GM21723 (cell line): ENCODE measurements around the gene DCTPP1.

Source experiments
- ATAC-seq: cut with Tn5 transposase; IDR thresholded peaks from one replicate; pipeline ENCODE4 v1.9.1; 2021; ENCODE audit warnings: mild to moderate bottlenecking, moderate library complexity; ENCODE audit not compliant: unreplicated experiment

DCTPP1 gene

DNA sequence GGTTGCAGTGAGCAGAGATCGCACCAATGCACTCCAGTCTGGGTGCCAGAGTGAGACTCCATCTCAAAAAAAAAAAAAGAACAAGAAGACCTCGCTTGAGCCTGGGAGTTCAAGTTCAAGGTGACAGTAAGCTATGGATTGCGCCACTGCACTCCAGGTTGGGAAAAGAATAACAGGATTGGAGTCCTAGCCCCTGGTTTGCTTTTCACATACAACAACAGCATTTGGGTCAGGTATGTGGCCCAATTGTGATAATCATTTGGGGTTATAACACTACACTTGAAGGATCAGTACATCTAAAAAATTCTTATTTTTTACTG, 19.2 kb upstream of the DCTPP1 start:
- no peak for ATAC-seq

DNA sequence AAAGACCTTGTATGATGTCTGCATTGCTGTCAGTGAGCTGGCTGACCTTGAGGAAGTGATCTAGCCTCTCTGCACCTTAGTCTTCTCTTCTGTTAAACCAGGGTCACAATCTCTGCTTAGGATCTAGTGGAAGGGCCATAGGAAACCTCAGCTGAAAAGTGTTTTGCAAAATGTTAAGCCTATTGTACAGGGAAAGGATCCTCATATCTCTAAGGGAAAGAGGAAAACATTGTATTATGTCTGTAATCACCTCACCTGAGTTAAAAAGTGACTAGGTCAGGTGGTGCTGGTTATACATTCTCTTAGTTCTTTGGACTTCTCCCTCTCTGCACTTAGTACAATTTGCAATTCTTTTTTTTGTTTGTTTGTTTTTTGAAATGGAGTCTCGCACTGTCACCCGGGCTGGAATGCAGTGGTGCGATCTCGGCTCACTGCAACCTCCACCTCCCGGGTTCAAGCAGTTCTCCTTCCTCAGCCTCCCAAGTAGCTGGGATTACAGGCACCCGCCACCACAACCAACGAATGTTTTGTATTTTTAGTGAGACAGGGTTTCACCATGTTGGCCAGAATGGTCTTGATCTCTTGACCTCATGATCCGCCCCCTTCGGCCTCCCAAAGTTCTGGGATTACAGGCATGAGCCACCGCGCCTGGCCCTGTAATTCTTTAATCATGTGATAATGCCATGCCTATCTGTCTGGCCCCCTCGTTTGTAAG, 17.8 kb upstream of the DCTPP1 start:
- no peak for ATAC-seq

DNA sequence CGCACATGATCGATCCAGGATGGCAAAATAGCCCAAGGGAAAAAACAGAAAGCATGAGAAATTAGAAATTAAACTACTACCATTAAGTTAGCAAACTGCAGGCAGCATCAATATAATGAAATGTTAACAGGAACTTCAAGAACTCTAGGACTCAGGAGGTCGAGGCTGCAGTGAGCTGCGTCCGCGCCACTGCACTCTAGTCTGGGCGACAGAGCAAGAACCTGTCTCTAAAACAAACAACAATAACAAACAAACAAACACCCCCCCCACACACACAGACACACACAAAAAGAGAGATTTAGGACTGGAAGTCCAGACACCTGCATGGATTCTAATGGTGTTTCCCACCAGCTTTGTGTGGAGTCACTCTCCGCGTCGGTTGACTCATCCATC, 16.4 kb upstream of the DCTPP1 start:
- ATAC-seq: no peak

DNA sequence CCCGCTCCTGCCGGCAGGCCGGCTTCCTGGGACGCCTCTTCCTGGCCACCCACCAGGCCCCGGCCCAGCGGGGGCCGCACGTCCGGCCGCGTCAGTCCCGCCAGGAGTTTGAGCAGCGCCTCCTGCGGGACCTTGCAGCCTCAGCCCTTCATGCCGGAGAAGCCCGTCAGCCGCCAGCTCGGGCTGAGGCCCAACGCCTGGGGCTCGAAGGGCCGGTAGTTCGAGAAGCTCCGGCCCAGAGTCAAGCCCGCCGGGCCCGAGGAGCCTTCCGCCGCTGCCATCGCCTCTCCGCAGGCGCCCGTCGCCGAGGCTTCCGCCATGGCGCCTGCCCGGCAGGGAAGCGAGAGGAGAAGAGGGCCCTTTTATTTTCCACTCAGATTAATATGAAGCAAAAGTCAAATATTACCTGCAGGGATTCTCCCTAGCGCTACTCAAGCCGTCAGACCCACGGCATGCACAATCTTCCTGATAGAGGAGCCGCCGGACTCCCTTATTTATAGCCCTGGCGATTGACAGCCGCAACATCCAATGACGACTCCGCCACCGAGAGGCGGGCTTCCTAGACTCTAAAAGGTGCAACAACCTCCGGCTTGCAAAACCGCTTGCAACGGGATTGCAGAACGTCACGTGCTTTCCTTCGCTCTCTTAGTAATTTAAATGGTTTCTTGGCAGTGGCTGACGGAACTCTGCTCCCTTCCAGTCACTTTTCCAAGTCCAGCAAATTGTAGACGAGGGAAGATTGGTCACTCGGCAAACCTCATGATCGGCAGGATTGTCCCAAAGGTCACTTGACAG, 15.8 kb upstream of the DCTPP1 start, which contains the start of gene SEPHS2:
Gene SEPHS2, minus strand, starts transcription at position 467 of the 795 bp plus-strand sequence. Its CDS starts 147 bp downstream, at position 320.
- peak; percentile 73 for ATAC-seq

DNA sequence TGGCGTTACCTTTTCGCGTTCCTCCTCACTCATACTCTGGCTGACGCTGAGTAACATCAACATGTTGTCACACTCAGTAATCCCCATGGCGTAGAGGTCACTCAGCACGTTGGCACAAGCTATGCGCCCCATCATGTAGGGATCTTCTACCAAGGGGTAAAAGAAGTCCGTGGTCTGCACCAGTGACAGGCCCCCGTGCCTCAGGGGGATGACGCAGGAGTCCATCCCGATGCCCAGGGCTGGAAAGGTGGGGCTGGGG, 15.2 kb upstream of the DCTPP1 start:
- ATAC-seq: no peak

DNA sequence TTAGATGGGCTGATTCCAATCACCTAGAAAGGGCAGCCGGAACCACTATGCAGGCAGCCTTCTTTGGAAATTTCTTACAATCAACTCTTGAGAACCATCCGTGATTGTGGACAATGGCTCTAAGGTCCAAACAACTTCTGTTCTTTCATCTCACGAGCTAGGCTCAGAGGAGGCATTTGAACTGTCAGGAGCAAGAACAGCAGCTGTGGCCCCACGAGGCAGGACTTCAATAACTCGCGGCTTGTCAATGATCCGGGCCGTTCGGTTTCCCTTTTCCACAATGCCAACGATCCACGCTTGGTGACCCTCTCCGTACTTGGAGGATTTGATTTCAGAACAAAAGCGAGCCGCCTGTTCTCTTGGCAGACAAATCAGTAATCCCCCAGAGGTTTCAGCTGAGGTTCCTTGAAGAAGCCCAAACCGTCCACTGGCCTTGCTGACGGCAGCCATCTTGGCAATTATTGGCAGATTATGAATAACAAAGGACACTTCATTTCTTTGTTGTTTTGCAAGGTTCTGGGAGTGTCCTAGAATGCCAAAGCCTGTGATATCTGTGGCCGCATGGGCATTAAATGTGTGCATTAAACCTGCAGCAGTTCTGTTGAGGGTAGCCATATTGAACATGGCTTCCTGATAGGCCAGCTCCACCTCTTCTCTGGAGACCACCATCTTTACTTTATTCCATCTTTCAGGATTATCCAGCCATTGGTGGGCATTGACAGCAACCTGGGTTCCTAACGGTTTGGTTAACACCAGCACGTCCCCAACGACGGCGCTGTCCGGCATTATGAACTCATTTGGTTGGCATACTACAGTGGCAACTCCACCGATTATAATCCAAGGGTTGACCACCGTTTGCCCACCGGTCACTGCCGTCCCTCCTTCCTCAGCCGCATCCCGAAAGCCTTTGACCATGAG, 14.7 kb upstream of the DCTPP1 start:
- ATAC-seq: no peak

DNA sequence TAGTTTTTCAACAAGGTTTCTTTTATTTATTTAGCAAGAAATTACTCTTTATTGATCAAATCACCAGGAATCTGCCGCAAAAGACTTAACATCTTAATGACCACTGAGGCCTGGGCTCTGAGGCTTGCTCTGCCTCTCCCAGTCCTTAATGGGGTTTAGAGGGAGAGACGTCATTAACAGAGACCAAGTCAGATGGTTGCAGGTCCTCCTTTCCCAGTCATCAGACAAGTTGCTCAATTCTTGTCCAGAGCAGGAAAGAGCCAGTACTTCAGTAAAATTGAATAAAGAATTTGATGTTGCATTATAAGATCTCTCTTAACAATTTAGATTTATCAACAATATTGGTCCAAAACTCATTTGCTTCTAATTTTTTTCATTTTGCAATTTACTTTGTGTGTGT, 13.8 kb upstream of the DCTPP1 start:
- ATAC-seq: no peak

DNA sequence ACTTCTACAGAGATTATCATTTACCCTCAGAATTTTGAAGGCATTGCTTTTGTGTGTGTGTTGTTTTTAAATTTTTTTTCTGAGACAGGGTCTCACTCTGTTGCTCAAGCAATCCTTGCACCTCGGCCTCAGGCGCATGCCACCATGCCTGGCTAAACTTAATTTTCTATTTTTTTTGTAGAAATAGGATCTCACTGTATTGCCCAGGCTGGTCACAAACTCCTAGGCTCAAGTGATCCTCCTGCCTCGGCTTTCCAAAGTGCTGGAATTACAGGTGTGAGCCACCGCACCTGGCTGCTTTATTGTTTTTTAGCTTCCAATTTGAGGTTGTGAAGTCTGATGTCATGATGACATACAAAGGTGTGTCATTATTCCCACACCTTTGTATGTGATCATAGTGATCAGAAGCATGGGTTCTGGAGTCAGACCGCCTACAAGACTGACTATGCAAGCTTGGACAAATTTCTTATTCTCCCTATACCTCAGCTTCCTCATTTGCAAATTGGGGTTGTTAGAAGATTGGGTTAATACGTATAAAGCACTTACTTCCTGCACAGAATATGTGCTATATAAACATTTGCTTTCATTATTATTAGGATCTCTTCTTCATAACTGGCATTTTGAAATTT, 10.0 kb upstream of the DCTPP1 start:
- ATAC-seq: no peak

DNA sequence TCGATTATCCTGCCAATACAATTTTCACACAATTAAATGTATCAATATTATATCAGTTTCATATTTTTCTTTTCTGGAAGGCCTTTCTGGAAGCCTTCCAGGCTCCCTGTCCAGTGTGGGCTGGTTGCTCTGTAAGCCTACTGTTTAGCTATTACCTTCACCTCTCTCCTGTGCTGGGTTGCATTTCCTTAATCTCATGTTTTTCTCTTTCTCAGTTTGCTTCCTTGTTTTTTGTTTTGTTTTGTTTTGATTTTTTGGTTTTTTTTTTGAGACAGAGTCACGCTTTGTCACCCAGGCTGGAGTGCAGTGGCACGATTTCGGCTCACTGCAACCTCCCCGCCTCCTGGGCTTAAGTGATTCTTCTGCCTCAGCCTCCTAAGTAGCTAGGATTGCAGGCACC, 9.0 kb upstream of the DCTPP1 start:
- no peak for ATAC-seq

DNA sequence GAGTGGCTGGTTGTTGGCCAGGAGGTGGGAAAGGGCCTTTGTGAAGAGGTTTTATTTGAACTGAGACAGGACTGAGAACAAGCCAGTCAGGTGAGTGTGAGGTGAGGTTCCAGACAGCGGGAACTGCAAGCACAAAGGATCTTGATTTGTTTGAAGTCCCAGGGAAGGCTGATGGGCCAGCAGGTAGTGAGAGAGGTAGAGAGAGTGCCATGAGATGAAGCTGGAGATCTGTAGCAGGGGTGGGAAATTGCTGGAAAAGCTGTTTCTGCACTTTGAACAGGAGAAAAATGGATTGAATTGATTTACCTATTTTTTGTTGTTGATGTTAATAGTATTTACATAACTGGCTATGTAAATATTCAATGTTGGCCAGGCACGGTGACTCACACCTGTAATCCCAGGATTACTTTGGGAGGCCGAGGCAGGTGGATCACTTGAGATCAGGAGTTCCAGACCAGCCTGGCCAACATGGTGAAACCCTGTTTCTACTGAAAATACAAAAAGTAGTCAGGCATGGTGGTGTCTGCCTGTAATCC, 7.7 kb upstream of the DCTPP1 start:
- no peak for ATAC-seq

DNA sequence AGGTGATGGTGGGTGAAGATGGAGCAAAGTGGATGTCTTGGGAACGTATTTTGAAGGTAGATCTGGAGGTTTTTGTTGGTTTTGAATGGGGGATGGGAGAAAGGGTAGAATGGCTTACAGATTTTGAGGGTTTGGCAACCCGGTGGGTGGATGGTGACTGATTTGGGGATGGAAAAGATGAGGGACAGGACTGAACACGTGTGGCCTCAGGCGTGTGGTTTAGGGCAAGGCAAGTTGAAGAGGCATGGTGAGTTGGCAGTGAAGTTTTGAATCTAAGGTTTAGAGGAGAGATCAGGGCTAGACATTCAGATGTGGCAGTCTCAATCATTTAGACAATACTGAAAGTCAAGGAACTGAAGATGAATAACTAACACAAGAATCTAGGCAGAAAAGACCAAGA, 5.0 kb upstream of the DCTPP1 start:
- no peak for ATAC-seq

DNA sequence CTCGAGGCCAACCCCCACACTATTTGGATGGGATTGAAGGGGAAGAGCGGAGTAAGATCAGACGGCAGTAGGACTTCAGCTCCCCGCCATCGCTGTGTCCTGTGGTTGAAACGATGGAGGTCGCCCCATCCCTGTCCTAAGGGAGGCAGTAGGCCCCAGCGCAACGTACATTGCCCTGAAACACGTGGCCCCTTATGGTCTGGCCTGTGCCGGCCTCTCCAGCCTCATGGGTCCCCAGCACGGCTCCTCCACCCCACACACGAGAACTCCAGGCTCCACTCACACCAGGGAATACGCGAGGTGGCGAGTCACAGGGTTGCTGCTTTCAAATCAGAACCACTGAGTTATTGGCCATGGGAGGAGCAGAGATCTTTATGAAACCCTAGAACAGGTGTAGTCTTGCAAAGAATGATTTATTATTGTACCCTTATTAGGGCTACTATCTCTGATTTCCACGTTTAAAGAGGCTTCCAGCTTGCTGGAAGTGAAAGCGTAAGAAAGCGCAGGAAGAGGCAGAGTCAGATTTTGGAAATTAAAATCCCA, 669 bp upstream of the DCTPP1 start:
- peak; percentile 15 for ATAC-seq

DNA sequence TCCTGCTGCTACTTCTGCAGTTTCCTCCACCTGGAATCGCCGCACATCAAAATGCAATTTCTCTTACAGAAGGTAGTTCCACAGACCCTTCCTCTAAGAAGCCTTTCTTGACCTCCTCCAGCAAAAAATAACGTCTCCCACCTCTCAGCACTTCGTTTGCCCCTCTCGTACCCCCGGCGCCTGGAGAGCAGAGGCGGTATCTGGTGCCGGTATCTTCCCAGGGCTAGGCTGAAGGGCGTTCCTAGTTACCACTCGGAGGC, 482 bp downstream of the DCTPP1 start:
- peak; percentile 6 for ATAC-seq

DNA sequence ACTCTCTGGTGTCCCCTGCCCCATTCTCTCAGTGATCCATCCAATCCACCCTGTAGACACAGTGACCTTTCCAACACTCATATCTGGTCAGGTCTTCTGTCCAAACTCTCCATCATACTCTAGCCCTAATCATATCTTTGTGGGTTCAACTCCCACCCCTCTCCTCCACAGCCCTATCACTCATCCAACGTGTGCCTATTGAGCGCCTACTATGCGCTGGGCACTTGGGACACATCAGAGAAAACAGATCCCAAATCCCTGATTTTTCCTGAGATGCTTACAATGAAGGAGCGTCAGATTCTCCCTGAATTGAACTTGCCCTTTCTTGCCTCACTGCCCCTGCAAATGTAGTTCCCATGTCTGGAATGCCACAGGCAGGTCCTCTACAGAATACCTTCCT, 1.8 kb downstream of the DCTPP1 start:
- ATAC-seq: no peak

DNA sequence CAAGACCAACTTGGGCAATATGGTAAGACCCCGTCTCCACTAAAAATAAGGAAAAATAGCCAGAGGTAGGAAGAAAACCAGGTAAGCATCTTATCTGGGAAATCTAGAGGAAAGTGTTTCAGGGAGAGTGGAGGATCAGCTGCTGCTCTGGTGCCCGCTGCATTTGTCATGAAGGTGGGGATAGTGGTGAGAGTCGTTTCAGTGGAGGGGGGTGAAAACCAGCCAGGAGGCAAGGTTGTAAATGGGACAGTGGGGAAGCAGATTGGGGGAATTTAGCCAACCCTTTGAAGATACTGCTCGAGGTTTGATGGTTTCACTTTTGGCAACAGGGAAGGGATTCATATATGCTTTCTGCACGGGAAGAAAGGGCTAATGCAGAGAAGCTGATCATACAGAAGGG, 8.8 kb downstream of the DCTPP1 start:
- ATAC-seq: no peak

DNA sequence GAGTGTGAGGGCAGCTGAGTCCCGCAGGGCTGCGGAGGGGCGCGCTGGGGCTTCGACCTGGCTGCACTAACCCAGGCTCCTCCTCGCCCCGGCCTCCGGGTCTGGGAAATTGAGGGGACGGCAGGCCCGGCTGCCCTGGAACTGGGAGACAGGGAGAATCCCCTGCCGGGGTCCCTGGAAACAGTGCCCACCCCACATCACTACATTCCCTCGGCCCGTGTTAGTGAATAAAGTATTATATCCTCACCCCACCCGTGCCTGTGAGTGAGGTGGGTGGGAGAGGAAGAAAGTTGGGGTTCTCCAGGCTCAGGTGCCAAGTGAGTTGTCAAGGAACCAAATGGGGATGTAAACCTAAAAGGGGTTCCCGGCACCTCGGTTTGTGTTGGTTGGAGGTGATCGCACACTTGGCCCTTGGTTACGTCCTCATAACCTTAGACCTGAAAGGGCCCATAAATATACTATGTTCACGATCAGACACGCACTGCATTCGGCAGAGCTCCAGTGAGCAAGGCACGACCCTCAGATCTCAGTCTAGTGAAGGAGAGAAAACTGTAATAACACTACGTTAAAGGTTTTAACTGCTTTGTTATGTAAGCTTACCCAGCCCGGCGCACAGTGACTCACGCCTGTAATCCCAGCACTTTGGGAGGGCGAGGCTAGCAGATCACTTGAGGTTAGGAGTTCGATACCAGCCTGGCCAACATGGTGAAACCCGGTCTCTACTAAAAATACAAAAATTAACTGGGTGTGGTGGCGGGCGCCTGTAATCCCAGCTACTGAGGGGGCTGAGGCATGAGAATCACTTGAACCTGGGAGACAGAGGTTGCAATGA, 11.3 kb downstream of the DCTPP1 start:
- ATAC-seq: no peak

DNA sequence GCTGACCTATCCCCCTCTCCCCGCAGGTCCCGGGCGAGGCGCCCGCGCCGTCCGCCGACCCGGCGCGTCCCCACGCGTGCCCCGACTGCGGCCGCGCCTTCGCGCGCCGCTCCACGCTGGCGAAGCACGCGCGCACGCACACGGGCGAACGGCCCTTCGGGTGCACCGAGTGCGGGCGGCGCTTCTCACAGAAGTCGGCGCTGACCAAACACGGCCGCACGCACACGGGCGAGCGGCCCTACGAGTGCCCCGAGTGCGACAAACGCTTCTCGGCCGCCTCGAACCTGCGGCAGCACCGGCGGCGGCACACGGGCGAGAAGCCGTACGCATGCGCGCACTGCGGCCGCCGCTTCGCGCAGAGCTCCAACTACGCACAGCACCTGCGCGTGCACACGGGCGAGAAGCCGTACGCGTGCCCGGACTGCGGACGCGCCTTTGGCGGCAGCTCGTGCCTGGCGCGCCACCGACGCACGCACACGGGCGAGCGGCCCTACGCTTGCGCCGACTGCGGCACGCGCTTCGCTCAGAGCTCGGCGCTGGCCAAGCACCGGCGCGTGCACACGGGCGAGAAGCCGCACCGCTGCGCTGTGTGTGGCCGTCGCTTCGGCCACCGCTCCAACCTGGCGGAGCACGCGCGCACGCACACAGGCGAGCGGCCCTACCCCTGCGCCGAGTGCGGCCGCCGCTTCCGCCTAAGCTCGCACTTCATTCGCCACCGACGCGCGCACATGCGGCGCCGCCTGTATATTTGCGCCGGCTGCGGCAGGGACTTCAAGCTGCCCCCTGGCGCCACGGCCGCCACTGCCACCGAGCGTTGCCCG, 12.1 kb downstream of the DCTPP1 start:
- ATAC-seq: peak; percentile 69

DNA sequence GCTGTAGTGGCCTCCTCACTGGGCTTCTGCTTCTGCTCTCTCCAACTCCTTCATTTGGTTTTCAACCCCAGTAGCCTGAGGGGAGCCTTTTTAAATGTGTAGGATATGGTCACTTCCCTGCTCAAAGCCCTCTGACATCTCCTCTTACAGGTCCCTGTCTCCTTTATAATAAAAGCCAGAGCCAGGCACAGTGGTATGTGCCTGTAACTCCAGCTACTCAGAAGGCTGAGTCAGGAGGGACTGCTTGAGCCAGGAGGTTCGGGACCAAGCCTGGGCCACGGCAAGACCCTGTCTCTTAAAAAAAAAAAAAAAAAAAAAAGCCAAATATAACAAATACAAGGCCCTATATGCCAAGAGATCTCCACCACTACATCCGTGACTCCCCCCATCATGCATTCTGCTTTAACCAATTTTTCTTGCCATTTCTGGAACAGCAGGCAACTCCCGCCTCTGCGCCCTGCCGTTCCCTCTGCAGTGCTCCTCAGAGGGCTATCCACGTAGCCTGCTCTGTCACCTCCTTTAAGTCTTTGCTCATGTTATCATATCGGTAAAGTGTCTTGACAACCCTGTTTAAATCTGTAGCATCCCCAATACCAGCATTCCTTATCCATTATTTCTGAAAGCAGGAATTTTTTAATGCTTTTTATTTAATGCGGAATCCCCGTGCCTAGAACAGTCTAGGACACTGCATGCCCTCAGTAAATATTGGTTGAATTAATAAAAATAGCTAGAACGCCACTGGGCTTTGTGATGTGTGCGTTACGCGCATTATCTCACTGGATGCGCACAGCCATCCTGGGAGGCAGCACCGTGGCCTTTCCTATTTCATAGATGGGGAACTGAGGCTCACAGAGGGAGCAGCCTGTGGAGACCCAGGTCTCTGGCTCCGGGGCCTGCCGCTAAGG, 13.0 kb downstream of the DCTPP1 start:
- ATAC-seq: peak; percentile 20
